Hepatocyte (in vitro differentiated cells): ENCODE results near the gene TOX2.

ENCODE experiments used
- CTCF ChIP-seq: fragments of 200-600 bp; sonication (generic); IDR thresholded peaks from 2 replicates; pipeline ENCODE4 v1.5.1; 2016; ENCODE audit warnings: antibody characterized with exemption, mild to moderate bottlenecking; ENCODE audit not compliant: poor library complexity
- EZH2 ChIP-seq: fragments of 200-600 bp; sonication (generic); IDR thresholded peaks from 2 replicates; pipeline ENCODE4 v1.6.1; 2016; ENCODE audit warnings: antibody characterized with exemption, mild to moderate bottlenecking, borderline replicate concordance
- EZH2phosphoT487 ChIP-seq: fragments of 200-600 bp; sonication (generic); IDR thresholded peaks from one replicate; pipeline ENCODE4 v1.6.1; 2018; ENCODE audit warnings: antibody characterized with exemption, mild to moderate bottlenecking, low read depth, moderate library complexity; ENCODE audit not compliant: unreplicated experiment, severe bottlenecking

GRCh38 chr20:43959920-43960227 lies 45.2 kb downstream of the TOX2 start:
- TF ChIP-seq CTCF (no peak), EZH2 (no peak), EZH2phosphoT487 (no peak)
